Body of pancreas (tissue), 4 donors: ENCODE data around the gene RGS14.

Experiments used
- POLR2A ChIP-seq, 3 donors: fragments of 450-650 bp; IDR thresholded peaks; one replicate each; pipeline ENCODE4 v1.6.1; 2016; ENCODE audit warnings: antibody characterized with exemption in 3 of 3, mild to moderate bottlenecking in 2 of 3
- TF ChIP-seq, protein P1 (sequence below), 7 experiments: fragments of 450-650 bp in 4 of 7; fragments of 200-600 bp in 3 of 7; sonication (generic) in 3 of 7; IDR thresholded peaks; one replicate each; pipeline ENCODE4 v1.5.1; 2016 to 2019; ENCODE audit warnings: antibody characterized with exemption in 7 of 7

DNA sequence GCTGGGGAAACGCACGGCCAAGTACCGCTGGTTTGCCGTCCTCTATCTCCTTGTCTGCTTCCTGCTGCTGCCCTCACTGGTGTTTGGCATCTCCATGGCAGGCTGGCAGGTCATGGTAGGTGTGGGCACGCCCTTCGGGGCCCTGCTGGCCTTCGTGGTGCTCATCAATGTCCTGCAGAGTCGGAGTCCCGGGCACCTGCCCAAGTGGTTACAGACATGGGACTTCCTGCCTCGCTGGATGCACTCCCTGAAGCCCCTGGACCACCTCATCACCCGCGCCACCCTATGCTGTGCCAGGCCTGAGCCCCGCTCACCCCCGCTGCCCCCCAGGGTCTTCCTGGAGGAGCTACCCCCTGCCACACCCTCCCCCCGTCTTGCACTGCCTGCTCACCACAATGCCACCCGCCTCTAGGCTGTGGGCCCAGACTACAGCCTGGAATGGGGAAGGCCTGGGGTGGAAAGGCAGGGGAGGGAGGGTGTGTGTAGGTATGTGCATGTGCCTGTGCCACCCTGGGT is 40.2 kb downstream of the RGS14 start:
- TF ChIP-seq, protein P1, sequence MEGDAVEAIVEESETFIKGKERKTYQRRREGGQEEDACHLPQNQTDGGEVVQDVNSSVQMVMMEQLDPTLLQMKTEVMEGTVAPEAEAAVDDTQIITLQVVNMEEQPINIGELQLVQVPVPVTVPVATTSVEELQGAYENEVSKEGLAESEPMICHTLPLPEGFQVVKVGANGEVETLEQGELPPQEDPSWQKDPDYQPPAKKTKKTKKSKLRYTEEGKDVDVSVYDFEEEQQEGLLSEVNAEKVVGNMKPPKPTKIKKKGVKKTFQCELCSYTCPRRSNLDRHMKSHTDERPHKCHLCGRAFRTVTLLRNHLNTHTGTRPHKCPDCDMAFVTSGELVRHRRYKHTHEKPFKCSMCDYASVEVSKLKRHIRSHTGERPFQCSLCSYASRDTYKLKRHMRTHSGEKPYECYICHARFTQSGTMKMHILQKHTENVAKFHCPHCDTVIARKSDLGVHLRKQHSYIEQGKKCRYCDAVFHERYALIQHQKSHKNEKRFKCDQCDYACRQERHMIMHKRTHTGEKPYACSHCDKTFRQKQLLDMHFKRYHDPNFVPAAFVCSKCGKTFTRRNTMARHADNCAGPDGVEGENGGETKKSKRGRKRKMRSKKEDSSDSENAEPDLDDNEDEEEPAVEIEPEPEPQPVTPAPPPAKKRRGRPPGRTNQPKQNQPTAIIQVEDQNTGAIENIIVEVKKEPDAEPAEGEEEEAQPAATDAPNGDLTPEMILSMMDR (IDR thresholded peaks at IDR 0.05), result no peak
- TF ChIP-seq POLR2A (IDR thresholded peaks at IDR 0.05), result no peak
